ENCODE results near the gene TSN.

Gene TSN

DNA sequence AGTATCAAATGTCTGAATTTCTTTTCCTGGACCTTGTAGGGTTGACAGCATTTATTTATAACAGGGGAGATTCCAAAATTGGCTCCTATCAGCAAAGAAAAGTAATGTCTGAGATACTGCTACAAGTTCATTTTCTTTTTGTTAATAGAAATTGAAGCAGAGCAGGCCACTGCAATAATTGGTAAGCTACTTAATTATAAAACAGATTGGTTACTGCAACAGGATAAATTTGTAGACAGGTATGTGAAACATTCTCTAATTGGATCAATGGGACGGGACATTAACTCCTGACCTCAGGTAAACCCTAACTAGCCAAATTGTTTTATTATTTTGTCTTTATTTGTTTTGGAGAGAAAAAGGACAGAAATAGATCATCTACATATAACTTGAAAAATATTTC is 39.3 kb upstream of the TSN start:
- H3K4me3 ChIP-seq (ENCODE audit: low read depth, low read length) = no peak overlapping the region
- TF ChIP-seq, protein P1, sequence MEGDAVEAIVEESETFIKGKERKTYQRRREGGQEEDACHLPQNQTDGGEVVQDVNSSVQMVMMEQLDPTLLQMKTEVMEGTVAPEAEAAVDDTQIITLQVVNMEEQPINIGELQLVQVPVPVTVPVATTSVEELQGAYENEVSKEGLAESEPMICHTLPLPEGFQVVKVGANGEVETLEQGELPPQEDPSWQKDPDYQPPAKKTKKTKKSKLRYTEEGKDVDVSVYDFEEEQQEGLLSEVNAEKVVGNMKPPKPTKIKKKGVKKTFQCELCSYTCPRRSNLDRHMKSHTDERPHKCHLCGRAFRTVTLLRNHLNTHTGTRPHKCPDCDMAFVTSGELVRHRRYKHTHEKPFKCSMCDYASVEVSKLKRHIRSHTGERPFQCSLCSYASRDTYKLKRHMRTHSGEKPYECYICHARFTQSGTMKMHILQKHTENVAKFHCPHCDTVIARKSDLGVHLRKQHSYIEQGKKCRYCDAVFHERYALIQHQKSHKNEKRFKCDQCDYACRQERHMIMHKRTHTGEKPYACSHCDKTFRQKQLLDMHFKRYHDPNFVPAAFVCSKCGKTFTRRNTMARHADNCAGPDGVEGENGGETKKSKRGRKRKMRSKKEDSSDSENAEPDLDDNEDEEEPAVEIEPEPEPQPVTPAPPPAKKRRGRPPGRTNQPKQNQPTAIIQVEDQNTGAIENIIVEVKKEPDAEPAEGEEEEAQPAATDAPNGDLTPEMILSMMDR (IDR thresholded peaks at IDR 0.05; ENCODE audit: borderline replicate concordance, insufficient read depth, low read depth, low read length) = no peak

DNA sequence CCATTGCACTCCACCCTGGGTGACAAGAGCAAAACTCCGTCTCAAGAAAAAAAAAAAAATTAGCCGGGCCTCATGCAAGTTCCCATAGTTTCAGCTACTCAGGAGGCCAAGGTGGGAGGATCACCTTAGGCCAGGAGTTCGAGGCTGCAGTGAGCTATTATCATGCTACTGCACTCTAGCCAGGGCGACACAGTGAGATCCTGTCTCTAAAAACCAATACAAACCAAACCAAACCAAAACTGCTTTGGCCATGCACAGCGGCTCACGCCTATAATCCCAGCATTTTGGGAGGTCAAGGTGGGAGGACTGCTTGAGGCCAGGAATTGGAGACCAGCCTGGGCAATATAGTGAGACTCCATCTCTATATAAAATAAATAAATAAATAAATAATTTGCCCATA is 37.9 kb upstream of the TSN start:
- no peak overlapping the region for H3K4me3 ChIP-seq (ENCODE audit: low read depth, low read length)
- TF ChIP-seq, protein P1 (IDR thresholded peaks at IDR 0.05; ENCODE audit: borderline replicate concordance, insufficient read depth, low read depth, low read length) = no peak

DNA sequence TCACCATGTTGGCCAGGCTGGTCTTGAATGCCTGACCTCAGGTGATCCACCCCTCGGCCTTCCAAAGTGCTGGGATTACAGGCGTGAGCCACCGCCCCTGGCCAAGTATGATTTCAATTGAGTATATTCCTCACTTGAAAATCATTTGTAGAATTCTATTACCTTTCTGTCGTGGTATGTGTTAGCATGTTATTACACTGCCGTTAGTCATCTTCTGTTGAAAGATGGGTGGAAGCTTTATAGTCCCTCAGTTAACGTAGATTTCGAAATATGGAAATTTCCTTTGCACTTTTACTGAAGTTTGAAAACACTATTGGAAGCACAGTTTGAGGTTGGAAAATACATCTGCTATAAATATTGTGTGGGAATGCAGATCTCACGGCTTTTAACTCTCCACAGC is 33.5 kb upstream of the TSN start:
- no peak overlapping the region for H3K4me3 ChIP-seq (ENCODE audit: low read depth, low read length)
- TF ChIP-seq, protein P1 (IDR thresholded peaks at IDR 0.05; ENCODE audit: borderline replicate concordance, insufficient read depth, low read depth, low read length) = no peak

DNA sequence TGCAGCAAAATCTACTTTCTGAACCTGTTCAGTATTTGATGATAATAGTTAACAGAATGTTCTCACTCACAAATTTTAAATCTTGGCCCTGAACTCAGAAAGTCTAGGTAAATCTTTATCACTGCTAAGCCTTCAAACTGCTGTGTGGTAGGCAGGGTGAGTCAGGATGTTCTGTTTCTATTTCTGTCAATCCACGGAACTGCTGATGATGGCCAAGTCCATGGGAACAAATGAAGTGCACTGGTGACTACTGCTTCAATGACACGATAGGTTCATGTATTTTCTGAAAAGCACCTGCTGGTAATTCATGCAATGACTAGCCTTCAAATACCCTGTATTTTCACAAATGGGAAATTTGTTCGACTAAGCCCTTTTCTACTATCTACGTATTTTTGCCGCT is 33.0 kb upstream of the TSN start:
- TF ChIP-seq, protein P1 (IDR thresholded peaks at IDR 0.05; ENCODE audit: borderline replicate concordance, insufficient read depth, low read depth, low read length) = no peak
- H3K4me3 ChIP-seq (ENCODE audit: low read depth, low read length) = no peak overlapping the region

DNA sequence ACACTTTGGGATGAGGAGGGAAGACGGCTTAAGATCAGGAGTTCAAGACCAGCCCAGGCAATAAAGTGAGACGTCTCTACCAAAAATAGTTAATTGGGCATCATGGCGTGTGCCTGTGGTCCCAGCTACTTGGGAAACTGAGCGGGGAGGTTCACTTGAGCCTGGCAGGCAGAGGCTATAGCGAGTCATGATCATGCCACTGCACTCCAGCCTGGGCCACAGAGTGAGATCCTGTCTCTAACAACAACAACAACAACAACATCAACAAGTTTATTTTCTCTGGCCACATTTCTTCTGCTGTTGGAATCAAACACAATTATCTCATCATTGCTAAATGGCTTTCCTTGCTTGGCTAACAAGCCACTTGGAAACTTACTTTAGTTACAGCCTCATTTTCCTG is 32.1 kb upstream of the TSN start:
- TF ChIP-seq, protein P1 (IDR thresholded peaks at IDR 0.05; ENCODE audit: borderline replicate concordance, insufficient read depth, low read depth, low read length) = no peak
- no peak overlapping the region for H3K4me3 ChIP-seq (ENCODE audit: low read depth, low read length)

DNA sequence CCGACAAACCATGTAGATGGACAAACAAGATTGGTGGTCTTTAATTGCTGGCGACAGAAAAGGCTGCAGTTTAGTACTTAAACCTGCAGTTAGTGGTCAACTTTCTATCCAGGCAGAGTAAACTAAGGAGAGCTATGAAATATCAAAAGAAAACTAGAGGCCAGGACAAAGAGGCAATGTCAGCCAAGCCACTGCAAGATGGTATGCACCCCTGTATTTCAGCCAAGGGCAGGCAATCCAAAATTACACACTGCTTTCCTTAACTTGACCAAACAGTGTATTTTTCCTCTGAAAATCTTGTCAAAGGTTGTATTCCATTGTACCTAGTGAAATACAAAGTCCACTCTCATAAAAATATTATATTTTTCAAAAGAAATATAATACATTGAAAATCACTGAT is 28.1 kb upstream of the TSN start:
- TF ChIP-seq, protein P1 (IDR thresholded peaks at IDR 0.05; ENCODE audit: borderline replicate concordance, insufficient read depth, low read depth, low read length) = no peak
- no peak overlapping the region for H3K4me3 ChIP-seq (ENCODE audit: low read depth, low read length)

DNA sequence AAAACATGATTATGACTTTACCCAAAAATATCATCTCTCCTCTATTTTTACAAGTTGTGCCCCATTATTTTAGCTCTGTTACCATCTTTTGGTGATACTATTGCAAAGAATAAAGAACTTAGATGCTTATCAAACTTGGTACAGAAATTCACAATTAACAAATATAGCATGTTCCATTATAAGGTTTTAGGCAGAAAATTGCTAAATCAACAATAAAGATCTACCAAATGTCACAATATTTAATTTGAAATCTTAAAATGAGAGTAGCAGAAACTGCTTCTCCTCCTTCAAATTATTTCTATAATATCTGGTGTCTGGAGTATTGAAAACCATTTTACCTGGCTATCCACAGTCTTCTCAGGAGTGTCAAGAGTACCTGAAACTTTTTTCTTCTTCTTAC is 27.5 kb upstream of the TSN start:
- TF ChIP-seq, protein P1 (IDR thresholded peaks at IDR 0.05; ENCODE audit: borderline replicate concordance, insufficient read depth, low read depth, low read length) = no peak
- no peak overlapping the region for H3K4me3 ChIP-seq (ENCODE audit: low read depth, low read length)

Data from GM12875 (cell line).